GM12878 (cell line): Measurements from ENCODE around the gene EIF5. TPM values are rescaled to one million over a fixed set of nuclear protein-coding genes. Genes with fewer than 3 reads are reported as not detected.

Experiments used
- BACH1 ChIP-seq: fragments of 450-650 bp; IDR thresholded peaks from 2 replicates; pipeline ENCODE4 v1.6.1; 2017; ENCODE audit warnings: mild to moderate bottlenecking, borderline replicate concordance
- CHD2 ChIP-seq: IDR thresholded peaks from 2 replicates; pipeline ENCODE4 v1.6.1; 2011; ENCODE audit warnings: low read depth, low read length, improper control_type of control experiment, borderline replicate concordance
- KAT2A ChIP-seq: conservative IDR thresholded peaks from 2 replicates; pipeline ENCODE4 v1.6.1; 2011; ENCODE audit warnings: low read depth, low read length; ENCODE audit not compliant: control insufficient read depth
- LARP7 ChIP-seq: fragments of 450-650 bp; IDR thresholded peaks from 2 replicates; pipeline ENCODE4 v1.6.1; 2017; ENCODE audit warnings: mild to moderate bottlenecking
- MTA2 ChIP-seq: fragments of 450-650 bp; IDR thresholded peaks from 2 replicates; pipeline ENCODE4 v1.6.1; 2016; ENCODE audit warnings: low read depth, mild to moderate bottlenecking, moderate library complexity
- MYC ChIP-seq: IDR thresholded peaks from 2 replicates; pipeline ENCODE4 v1.6.1; 2011; ENCODE audit warnings: mild to moderate bottlenecking, low read length, moderate library complexity, inconsistent platforms; ENCODE audit not compliant: insufficient read depth, insufficient replicate concordance, insufficient read length, severe bottlenecking
- NR2C1 ChIP-seq: fragments of 450-650 bp; IDR thresholded peaks from 2 replicates; pipeline ENCODE4 v1.6.1; 2017; ENCODE audit warnings: antibody characterized with exemption, mild to moderate bottlenecking, moderate library complexity
- POLR2AphosphoS5 ChIP-seq: IDR thresholded peaks from 2 replicates; pipeline ENCODE4 v1.6.1; 2011; ENCODE audit warnings: mild to moderate bottlenecking, low read length, inconsistent platforms
- RCOR1 ChIP-seq: conservative IDR thresholded peaks from 2 replicates; pipeline ENCODE4 v1.6.1; 2012; ENCODE audit warnings: low read depth, low read length, improper control_type of control experiment
- SMARCA5 ChIP-seq: fragments of 450-650 bp; IDR thresholded peaks from 2 replicates; pipeline ENCODE4 v1.6.1; 2017; ENCODE audit warnings: mild to moderate bottlenecking
- TCF3 ChIP-seq: IDR thresholded peaks from 2 replicates; pipeline ENCODE4 v1.6.1; 2012; ENCODE audit warnings: low read depth, mild to moderate bottlenecking, low read length, borderline replicate concordance; ENCODE audit not compliant: insufficient read depth
- ZNF207 ChIP-seq: fragments of 450-650 bp; IDR thresholded peaks from 2 replicates; pipeline ENCODE4 v1.6.1; 2014; ENCODE audit warnings: antibody characterized with exemption, mild to moderate bottlenecking, borderline replicate concordance
- polyA plus RNA-seq, 11 experiments: library from polyadenylated mRNA; depleted of rRNA in 4 of 11; unstranded in 6 of 11; stranded (reverse) in 5 of 11; fragments of >200 nt; fragmentation: Nextera tagmentation in 4 of 11; fragmentation: Illumina TruSeq in 1 of 11; extraction: Ambion mirVana in 4 of 11; extraction: Trizol in 1 of 11; gene quantifications; 1 replicate in 1 of 11; 2 replicates in 10 of 11; pipeline versions ENCODE4 v1.2.1 to v1.2.3, GENCODE V29; 2011 to 2016; ENCODE audit warnings: inconsistent platforms in 2 of 11, missing spikeins in 2 of 11, low read depth in 1 of 11
- total RNA-seq, 4 experiments: library from RNA; depleted of rRNA in 3 of 4; stranded (reverse); fragments of >200 nt in 3 of 4; fragmentation: Illumina TruSeq in 1 of 4; extraction: Trizol in 1 of 4; gene quantifications; 2 replicates each; pipeline versions ENCODE4 v1.2.1 to v1.2.3, GENCODE V29; 2013 to 2021
- TF ChIP-seq, protein P1 (sequence below): fragments of 450-650 bp; IDR thresholded peaks from 2 replicates; pipeline ENCODE4 v1.6.1; 2016; ENCODE audit warnings: mild to moderate bottlenecking, moderate library complexity, borderline replicate concordance
- TF ChIP-seq, protein P2 (sequence below): fragments of 450-650 bp; IDR thresholded peaks from 2 replicates; pipeline ENCODE4 v1.6.1; 2016; ENCODE audit warnings: mild to moderate bottlenecking
- TF ChIP-seq, protein P3 (sequence below): fragments of 450-650 bp; IDR thresholded peaks from 2 replicates; pipeline ENCODE4 v1.6.1; 2017; ENCODE audit warnings: mild to moderate bottlenecking, moderate library complexity
- TF ChIP-seq, protein P4 (sequence below): fragments of 450-650 bp; IDR thresholded peaks from 2 replicates; pipeline ENCODE4 v1.6.1; 2017; ENCODE audit warnings: mild to moderate bottlenecking

The EIF5 gene
- total and polyA plus RNA-seq, 10 of the 15 experiments (the other 5 are each of a cell fraction or from before 2014, with no cell fraction given), result 51.2 to 360 (median 115) TPM

- TF ChIP-seq, protein P1, sequence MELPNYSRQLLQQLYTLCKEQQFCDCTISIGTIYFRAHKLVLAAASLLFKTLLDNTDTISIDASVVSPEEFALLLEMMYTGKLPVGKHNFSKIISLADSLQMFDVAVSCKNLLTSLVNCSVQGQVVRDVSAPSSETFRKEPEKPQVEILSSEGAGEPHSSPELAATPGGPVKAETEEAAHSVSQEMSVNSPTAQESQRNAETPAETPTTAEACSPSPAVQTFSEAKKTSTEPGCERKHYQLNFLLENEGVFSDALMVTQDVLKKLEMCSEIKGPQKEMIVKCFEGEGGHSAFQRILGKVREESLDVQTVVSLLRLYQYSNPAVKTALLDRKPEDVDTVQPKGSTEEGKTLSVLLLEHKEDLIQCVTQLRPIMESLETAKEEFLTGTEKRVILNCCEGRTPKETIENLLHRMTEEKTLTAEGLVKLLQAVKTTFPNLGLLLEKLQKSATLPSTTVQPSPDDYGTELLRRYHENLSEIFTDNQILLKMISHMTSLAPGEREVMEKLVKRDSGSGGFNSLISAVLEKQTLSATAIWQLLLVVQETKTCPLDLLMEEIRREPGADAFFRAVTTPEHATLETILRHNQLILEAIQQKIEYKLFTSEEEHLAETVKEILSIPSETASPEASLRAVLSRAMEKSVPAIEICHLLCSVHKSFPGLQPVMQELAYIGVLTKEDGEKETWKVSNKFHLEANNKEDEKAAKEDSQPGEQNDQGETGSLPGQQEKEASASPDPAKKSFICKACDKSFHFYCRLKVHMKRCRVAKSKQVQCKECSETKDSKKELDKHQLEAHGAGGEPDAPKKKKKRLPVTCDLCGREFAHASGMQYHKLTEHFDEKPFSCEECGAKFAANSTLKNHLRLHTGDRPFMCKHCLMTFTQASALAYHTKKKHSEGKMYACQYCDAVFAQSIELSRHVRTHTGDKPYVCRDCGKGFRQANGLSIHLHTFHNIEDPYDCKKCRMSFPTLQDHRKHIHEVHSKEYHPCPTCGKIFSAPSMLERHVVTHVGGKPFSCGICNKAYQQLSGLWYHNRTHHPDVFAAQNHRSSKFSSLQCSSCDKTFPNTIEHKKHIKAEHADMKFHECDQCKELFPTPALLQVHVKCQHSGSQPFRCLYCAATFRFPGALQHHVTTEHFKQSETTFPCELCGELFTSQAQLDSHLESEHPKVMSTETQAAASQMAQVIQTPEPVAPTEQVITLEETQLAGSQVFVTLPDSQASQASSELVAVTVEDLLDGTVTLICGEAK, result no peak
- TF ChIP-seq MTA2 (0 out of 2 replicates have a peak, but pooled peaks have one; percentile 11), MYC (no peak), POLR2AphosphoS5 (peak; percentile 93), ZNF207 (peak; percentile 31; the same call in 1 of the 2 replicates), NR2C1 (peak; percentile 72), RCOR1 (no peak), BACH1 (peak; percentile 67; the same call in 1 of the 2 replicates), SMARCA5 (peak; percentile 16; the same call in 1 of the 2 replicates), LARP7 (peak; percentile 25; the same call in 1 of the 2 replicates), KAT2A (no peak), TCF3 (no peak), CHD2 (0 out of 2 replicates have a peak, but pooled peaks have one; percentile 26)
- TF ChIP-seq, protein P2, sequence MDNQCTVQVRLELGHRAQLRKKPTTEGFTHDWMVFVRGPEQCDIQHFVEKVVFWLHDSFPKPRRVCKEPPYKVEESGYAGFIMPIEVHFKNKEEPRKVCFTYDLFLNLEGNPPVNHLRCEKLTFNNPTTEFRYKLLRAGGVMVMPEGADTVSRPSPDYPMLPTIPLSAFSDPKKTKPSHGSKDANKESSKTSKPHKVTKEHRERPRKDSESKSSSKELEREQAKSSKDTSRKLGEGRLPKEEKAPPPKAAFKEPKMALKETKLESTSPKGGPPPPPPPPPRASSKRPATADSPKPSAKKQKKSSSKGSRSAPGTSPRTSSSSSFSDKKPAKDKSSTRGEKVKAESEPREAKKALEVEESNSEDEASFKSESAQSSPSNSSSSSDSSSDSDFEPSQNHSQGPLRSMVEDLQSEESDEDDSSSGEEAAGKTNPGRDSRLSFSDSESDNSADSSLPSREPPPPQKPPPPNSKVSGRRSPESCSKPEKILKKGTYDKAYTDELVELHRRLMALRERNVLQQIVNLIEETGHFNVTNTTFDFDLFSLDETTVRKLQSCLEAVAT, result 0 out of 2 replicates have a peak, but pooled peaks have one; percentile 10
- TF ChIP-seq, protein P3, sequence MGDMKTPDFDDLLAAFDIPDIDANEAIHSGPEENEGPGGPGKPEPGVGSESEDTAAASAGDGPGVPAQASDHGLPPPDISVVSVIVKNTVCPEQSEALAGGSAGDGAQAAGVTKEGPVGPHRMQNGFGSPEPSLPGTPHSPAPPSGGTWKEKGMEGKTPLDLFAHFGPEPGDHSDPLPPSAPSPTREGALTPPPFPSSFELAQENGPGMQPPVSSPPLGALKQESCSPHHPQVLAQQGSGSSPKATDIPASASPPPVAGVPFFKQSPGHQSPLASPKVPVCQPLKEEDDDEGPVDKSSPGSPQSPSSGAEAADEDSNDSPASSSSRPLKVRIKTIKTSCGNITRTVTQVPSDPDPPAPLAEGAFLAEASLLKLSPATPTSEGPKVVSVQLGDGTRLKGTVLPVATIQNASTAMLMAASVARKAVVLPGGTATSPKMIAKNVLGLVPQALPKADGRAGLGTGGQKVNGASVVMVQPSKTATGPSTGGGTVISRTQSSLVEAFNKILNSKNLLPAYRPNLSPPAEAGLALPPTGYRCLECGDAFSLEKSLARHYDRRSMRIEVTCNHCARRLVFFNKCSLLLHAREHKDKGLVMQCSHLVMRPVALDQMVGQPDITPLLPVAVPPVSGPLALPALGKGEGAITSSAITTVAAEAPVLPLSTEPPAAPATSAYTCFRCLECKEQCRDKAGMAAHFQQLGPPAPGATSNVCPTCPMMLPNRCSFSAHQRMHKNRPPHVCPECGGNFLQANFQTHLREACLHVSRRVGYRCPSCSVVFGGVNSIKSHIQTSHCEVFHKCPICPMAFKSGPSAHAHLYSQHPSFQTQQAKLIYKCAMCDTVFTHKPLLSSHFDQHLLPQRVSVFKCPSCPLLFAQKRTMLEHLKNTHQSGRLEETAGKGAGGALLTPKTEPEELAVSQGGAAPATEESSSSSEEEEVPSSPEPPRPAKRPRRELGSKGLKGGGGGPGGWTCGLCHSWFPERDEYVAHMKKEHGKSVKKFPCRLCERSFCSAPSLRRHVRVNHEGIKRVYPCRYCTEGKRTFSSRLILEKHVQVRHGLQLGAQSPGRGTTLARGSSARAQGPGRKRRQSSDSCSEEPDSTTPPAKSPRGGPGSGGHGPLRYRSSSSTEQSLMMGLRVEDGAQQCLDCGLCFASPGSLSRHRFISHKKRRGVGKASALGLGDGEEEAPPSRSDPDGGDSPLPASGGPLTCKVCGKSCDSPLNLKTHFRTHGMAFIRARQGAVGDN, result 0 out of 2 replicates have a peak, but pooled peaks have one; percentile 22
- TF ChIP-seq, protein P4, sequence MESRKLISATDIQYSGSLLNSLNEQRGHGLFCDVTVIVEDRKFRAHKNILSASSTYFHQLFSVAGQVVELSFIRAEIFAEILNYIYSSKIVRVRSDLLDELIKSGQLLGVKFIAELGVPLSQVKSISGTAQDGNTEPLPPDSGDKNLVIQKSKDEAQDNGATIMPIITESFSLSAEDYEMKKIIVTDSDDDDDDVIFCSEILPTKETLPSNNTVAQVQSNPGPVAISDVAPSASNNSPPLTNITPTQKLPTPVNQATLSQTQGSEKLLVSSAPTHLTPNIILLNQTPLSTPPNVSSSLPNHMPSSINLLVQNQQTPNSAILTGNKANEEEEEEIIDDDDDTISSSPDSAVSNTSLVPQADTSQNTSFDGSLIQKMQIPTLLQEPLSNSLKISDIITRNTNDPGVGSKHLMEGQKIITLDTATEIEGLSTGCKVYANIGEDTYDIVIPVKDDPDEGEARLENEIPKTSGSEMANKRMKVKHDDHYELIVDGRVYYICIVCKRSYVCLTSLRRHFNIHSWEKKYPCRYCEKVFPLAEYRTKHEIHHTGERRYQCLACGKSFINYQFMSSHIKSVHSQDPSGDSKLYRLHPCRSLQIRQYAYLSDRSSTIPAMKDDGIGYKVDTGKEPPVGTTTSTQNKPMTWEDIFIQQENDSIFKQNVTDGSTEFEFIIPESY, result no peak
Observed at GRCh38 chr14:103334644-103335622, 896 bp downstream of the EIF5 start (continued).
